Keratinocyte (primary cell): ENCODE results near the gene ADGRA1.

Source experiments
- CTCF ChIP-seq, 3 experiments: IDR thresholded peaks in 1 of 3; conservative IDR thresholded peaks in 1 of 3; optimal IDR thresholded peaks in 1 of 3; 2 replicates in 2 of 3; 3 replicates in 1 of 3; pipeline versions ENCODE3 to v1.5.1; 2011; ENCODE audit warnings: low read length in 3 of 3, mild to moderate bottlenecking in 3 of 3, moderate library complexity in 2 of 3, control low read depth in 1 of 3, inconsistent platforms in 1 of 3; ENCODE audit not compliant: insufficient read depth in 2 of 3; ENCODE audit errors: extremely low read depth in 1 of 3
- EZH2 ChIP-seq: IDR thresholded peaks from one replicate; pipeline ENCODE4 v1.6.1; 2012; ENCODE audit warnings: inconsistent platforms, mild to moderate bottlenecking, low read length, moderate library complexity

- TF ChIP-seq CTCF (optimal IDR thresholded peaks at IDR 0.05 in 1 of 3, IDR thresholded peaks at IDR 0.05 in 1 of 3, conservative IDR thresholded peaks at IDR 0.05 in 1 of 3; ENCODE audit: extremely low read depth in 1 of 3, insufficient read depth in 2 of 3, low read length in 3 of 3) (no peak), EZH2 (no peak)
Measured at GRCh38 chr10:133158437-133158755, 70.7 kb downstream of the ADGRA1 start.
